GM19023 (cell line): ENCODE measurements around the gene RRAGD.

Source experiments
- ATAC-seq: cut with Tn5 transposase; IDR thresholded peaks from one replicate; pipeline ENCODE4 v1.9.1; 2021; ENCODE audit warnings: mild to moderate bottlenecking, moderate library complexity; ENCODE audit not compliant: unreplicated experiment

Gene RRAGD

GRCh38 chr6:89378628-89379027 is 33.4 kb downstream of the RRAGD start:
- ATAC-seq: no peak

GRCh38 chr6:89375427-89376267 is 36.4 kb downstream of the RRAGD start:
- ATAC-seq: peak; percentile 80

GRCh38 chr6:89372506-89372901 is 39.6 kb downstream of the RRAGD start:
- peak; percentile 48 for ATAC-seq

GRCh38 chr6:89371849-89372505 is 40.1 kb downstream of the RRAGD start:
- ATAC-seq: peak; percentile 69

GRCh38 chr6:89368999-89369398 is 43.1 kb downstream of the RRAGD start:
- ATAC-seq: no peak

GRCh38 chr6:89368107-89368506 is 44.0 kb downstream of the RRAGD start:
- ATAC-seq: no peak

GRCh38 chr6:89364586-89364985 is 47.5 kb downstream of the RRAGD start:
- ATAC-seq: no peak

GRCh38 chr6:89361171-89361570 is 50.9 kb downstream of the RRAGD start:
- no peak for ATAC-seq

- ATAC-seq: peak; percentile 49
These were observed 51.6 kb downstream of the RRAGD start for GRCh38 chr6:89360415-89360999.

- ATAC-seq: no peak
These were observed 52.5 kb downstream of the RRAGD start for GRCh38 chr6:89359561-89359960.

GRCh38 chr6:89357390-89357789 is 54.7 kb downstream of the RRAGD start:
- peak; percentile 48 for ATAC-seq

- ATAC-seq: no peak
These were observed 55.4 kb downstream of the RRAGD start for GRCh38 chr6:89356642-89357170.

GRCh38 chr6:89355511-89356194 is 56.4 kb downstream of the RRAGD start:
- ATAC-seq: no peak

- ATAC-seq: no peak
These were observed 58.2 kb downstream of the RRAGD start for GRCh38 chr6:89353702-89354392.

GRCh38 chr6:89353118-89353556 is 58.9 kb downstream of the RRAGD start:
- no peak for ATAC-seq

- ATAC-seq: peak; percentile 53
These were observed 59.6 kb downstream of the RRAGD start, which contains the start of gene UBE2J1 for GRCh38 chr6:89352278-89353117. TSS of gene UBE2J1 (minus strand) at chr6:89352722. CDS start at chr6:89352569, 153 bp downstream.

- no peak for ATAC-seq
These were observed 60.3 kb downstream of the RRAGD start for GRCh38 chr6:89351671-89352277.

- ATAC-seq: no peak
These were observed 61.6 kb downstream of the RRAGD start for GRCh38 chr6:89350281-89350966.
